Parathyroid adenoma (tissue), 2 donors: Measurements from ENCODE around the gene PRDX2.

Experiments
- H2AFZ ChIP-seq: fragments of 300-600 bp; sonication (generic); one replicate; pipeline ENCODE4 v1.7.0; 2017; ENCODE audit warnings: antibody characterized with exemption, mild to moderate bottlenecking
- H3K27ac ChIP-seq: fragments of 300-600 bp; sonication (generic); one replicate; pipeline ENCODE4 v1.7.0; 2017
- H3K27me3 ChIP-seq: fragments of 300-600 bp; sonication (generic); one replicate; pipeline ENCODE4 v1.7.0; 2017; ENCODE audit warnings: low read length; ENCODE audit not compliant: control insufficient read depth, insufficient read depth
- H3K36me3 ChIP-seq: fragments of 300-600 bp; sonication (generic); one replicate; pipeline ENCODE4 v1.7.0; 2017; ENCODE audit warnings: low read length; ENCODE audit not compliant: control insufficient read depth, insufficient read depth
- H3K4me1 ChIP-seq: fragments of 300-600 bp; sonication (generic); one replicate; pipeline ENCODE4 v1.7.0; 2017; ENCODE audit warnings: control low read depth
- H3K4me2 ChIP-seq: fragments of 300-600 bp; sonication (generic); one replicate; pipeline ENCODE4 v1.7.0; 2017; ENCODE audit warnings: low read length
- H3K4me3 ChIP-seq: fragments of 300-600 bp; sonication (generic); one replicate; pipeline ENCODE4 v1.7.0; 2017; ENCODE audit warnings: low read depth, low read length
- H3K79me2 ChIP-seq: fragments of 300-600 bp; sonication (generic); one replicate; pipeline ENCODE4 v1.7.0; 2017; ENCODE audit warnings: control low read depth
- H3K9ac ChIP-seq: fragments of 300-600 bp; sonication (generic); one replicate; pipeline ENCODE4 v1.7.0; 2017; ENCODE audit warnings: mild to moderate bottlenecking
- H3K9me3 ChIP-seq: fragments of 300-600 bp; sonication (generic); one replicate; pipeline ENCODE4 v1.7.0; 2017; ENCODE audit warnings: low read length; ENCODE audit not compliant: control insufficient read depth
- TF ChIP-seq, protein P1 (sequence below): fragments of 300-600 bp; sonication (generic); IDR thresholded peaks from one replicate; pipeline ENCODE4 v1.7.0; 2017; ENCODE audit warnings: antibody characterized with exemption, mild to moderate bottlenecking
- donor health status: primary hyperparathyroidism.

The PRDX2 gene

DNA sequence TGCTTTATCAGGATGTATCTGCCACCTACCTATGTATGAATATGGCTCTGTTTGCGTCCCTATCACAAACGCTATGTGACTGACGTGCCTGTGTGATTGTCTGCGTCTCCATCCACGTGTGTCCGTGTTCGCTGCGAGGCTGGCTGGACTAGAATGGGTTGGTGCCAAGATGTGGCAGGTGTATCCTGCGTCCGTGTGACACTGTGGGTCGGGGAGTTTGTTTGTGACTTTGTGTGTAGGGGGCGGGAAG lies 19.5 kb downstream of the PRDX2 start:
- peak overlapping the region; percentile 94 for H3K4me2 ChIP-seq
- TF ChIP-seq, protein P1, sequence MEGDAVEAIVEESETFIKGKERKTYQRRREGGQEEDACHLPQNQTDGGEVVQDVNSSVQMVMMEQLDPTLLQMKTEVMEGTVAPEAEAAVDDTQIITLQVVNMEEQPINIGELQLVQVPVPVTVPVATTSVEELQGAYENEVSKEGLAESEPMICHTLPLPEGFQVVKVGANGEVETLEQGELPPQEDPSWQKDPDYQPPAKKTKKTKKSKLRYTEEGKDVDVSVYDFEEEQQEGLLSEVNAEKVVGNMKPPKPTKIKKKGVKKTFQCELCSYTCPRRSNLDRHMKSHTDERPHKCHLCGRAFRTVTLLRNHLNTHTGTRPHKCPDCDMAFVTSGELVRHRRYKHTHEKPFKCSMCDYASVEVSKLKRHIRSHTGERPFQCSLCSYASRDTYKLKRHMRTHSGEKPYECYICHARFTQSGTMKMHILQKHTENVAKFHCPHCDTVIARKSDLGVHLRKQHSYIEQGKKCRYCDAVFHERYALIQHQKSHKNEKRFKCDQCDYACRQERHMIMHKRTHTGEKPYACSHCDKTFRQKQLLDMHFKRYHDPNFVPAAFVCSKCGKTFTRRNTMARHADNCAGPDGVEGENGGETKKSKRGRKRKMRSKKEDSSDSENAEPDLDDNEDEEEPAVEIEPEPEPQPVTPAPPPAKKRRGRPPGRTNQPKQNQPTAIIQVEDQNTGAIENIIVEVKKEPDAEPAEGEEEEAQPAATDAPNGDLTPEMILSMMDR: no peak
- peak overlapping the region; percentile 74 for H2AFZ ChIP-seq
- no peaks in the 10 kb centered on the region for H3K79me2 ChIP-seq
- peak overlapping the region; percentile 100 for H3K27ac ChIP-seq
- no peaks in the 10 kb centered on the region for H3K36me3 ChIP-seq
- H3K4me3 ChIP-seq: peak overlapping the region; percentile 64
- H3K4me1 ChIP-seq: peaks cover 60% of the 10 kb centered on the region
- H3K9me3 ChIP-seq: no peaks in the 10 kb centered on the region
- no peak overlapping the region for H3K9ac ChIP-seq
- H3K27me3 ChIP-seq: no peaks in the 10 kb centered on the region

DNA sequence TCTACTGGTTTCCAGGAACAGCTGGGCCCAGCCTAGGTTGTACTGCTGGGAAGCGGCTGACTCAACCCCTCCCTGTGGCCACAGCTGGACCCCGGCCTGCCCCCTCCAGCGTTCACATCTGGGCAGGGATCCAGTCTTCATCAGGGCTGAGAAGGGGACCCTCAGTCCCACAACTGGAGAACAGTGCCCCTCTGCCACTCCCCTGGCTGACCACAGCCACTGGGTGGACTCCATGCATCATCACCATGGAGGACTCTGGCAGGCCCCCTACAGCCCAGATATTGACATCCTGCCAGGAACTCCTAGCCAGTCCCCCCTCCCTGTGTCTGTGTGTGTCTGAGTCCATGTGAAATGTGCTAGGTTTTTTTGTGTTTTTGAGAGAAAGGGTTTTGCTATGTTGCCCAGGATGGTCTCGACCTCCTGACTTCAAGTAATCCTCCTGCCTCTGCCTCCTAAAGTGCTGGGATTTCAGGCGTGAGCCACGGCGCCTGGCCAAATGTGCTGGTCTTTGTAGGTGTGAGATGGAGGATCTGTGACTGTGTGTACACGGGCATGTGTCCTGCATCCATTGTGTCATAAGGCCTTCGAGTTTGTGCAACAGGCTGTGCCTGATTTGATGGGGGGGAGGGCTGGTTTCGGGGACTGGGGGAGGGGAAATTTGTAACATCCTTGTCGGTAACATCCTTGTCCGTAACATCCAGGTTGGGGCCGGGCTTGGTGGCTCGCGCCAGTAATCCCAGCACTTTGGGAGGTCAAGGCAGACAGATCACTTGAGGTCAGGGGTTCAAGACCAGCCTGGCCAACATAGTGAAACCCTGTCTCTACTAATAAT lies 22.2 kb downstream of the PRDX2 start:
- TF ChIP-seq, protein P1: no peak
- H3K79me2 ChIP-seq: no peaks in the 10 kb centered on the region
- no peaks in the 10 kb centered on the region for H3K9me3 ChIP-seq
- no peaks in the 10 kb centered on the region for H3K36me3 ChIP-seq
- H3K27me3 ChIP-seq: no peaks in the 10 kb centered on the region
- peak overlapping the region; percentile 90 for H3K27ac ChIP-seq
- H3K4me2 ChIP-seq: peak overlapping the region; percentile 97
- peak overlapping the region; percentile 92 for H2AFZ ChIP-seq
- H3K4me3 ChIP-seq: no peak overlapping the region
- H3K9ac ChIP-seq: no peak overlapping the region
- H3K4me1 ChIP-seq: peaks cover 35% of the 10 kb centered on the region

DNA sequence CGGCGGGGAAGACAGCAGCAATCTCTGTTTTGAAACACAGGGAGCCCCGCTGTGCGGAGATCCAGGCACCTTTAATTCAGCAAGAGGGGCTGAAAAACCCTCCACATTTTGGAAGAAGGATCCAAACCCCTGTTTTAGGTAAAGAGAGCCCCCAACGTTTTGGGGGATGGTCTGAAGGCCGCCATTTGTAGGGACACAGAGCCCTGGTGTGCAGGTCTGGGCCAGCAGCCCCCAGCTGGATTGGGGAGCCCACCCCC lies 22.8 kb downstream of the PRDX2 start:
- H3K27me3 ChIP-seq: no peaks in the 10 kb centered on the region
- peak overlapping the region; percentile 79 for H3K4me3 ChIP-seq
- H3K27ac ChIP-seq: peak overlapping the region; percentile 90
- H3K4me1 ChIP-seq: peaks cover 32% of the 10 kb centered on the region
- no peaks in the 10 kb centered on the region for H3K36me3 ChIP-seq
- TF ChIP-seq, protein P1: no peak
- peak overlapping the region; percentile 97 for H3K4me2 ChIP-seq
- H3K79me2 ChIP-seq: no peaks in the 10 kb centered on the region
- H2AFZ ChIP-seq: peak overlapping the region; percentile 92
- peak overlapping the region; percentile 56 for H3K9ac ChIP-seq
- H3K9me3 ChIP-seq: no peaks in the 10 kb centered on the region

DNA sequence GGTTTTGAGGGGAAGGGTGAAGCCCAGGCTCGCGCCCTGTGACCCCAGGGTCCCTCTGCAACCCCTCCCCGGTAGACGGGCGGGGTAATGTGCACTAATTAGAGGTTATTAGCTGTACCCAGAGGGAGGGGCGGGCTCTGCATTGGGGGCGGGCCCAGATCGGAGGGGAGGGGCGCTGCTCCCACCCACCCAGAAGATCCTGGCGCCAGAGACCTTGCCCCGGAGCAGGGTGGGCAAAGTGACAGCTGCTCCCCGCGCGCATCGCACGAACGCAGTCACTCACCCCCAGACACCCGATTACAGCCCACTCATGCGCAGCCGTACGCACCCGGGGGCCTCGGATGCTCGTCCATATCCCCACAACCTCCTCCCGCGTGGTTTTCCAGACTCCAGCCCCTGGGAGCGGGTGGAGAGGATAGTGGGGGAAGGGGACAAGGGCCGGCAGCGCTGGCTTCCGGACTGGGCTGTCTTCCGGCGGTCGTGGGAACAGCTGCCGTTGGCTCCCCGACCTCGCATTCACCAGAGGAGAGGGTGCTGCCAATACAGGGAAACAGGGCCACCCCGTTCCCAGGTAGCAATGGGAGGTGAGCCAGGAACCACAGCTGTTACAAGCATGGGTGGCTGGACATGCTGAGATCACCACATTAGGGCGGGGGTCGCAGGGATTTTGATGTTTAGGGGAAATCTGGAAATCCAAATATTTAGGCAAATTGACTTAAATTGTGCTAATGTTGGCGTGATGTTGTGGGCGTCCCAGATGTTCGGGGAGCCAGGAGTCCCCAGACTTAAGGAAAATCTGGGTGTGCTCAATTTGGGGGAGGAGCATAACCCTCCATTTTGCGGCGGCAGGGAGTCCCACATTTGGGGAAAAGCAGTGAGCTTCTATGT lies 23.3 kb downstream of the PRDX2 start:
- Histone ChIP-seq H3K27ac (peak overlapping the region; percentile 90), H3K4me1 (peaks cover 26% of the 10 kb centered on the region), H3K9ac (peak overlapping the region; percentile 56), H3K79me2 (no peaks in the 10 kb centered on the region), H3K27me3 (no peaks in the 10 kb centered on the region), H2AFZ (peak overlapping the region; percentile 92), H3K4me3 (peak overlapping the region; percentile 79), H3K9me3 (no peaks in the 10 kb centered on the region), H3K36me3 (no peaks in the 10 kb centered on the region), H3K4me2 (peak overlapping the region; percentile 97)
- TF ChIP-seq, protein P1: no peak
